GM12864 (cell line): ENCODE measurements around the gene F13B.

Experiments used
- DNase-seq: peaks from one replicate; pipeline ENCODE4 v3.0.0-alpha.2; 2011; ENCODE audit warnings: low read depth
- H3K4me3 ChIP-seq: 2 replicates; pipeline ENCODE4 v1.5.1; 2011; ENCODE audit warnings: mild to moderate bottlenecking, low read depth, low read length, control low read depth
- TF ChIP-seq, protein P1 (sequence below): IDR thresholded peaks from 2 replicates; pipeline ENCODE4 v1.5.1; 2011; ENCODE audit warnings: low read depth, mild to moderate bottlenecking, moderate library complexity, low read length, control low read depth, inconsistent platforms; ENCODE audit errors: missing control alignments

The F13B gene

GRCh38 chr1:197096137-197096536, 29.1 kb upstream of the F13B start:
- no peak overlapping the region for H3K4me3 ChIP-seq
- TF ChIP-seq, protein P1, sequence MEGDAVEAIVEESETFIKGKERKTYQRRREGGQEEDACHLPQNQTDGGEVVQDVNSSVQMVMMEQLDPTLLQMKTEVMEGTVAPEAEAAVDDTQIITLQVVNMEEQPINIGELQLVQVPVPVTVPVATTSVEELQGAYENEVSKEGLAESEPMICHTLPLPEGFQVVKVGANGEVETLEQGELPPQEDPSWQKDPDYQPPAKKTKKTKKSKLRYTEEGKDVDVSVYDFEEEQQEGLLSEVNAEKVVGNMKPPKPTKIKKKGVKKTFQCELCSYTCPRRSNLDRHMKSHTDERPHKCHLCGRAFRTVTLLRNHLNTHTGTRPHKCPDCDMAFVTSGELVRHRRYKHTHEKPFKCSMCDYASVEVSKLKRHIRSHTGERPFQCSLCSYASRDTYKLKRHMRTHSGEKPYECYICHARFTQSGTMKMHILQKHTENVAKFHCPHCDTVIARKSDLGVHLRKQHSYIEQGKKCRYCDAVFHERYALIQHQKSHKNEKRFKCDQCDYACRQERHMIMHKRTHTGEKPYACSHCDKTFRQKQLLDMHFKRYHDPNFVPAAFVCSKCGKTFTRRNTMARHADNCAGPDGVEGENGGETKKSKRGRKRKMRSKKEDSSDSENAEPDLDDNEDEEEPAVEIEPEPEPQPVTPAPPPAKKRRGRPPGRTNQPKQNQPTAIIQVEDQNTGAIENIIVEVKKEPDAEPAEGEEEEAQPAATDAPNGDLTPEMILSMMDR = no peak
- no peak for DNase-seq

DNA sequence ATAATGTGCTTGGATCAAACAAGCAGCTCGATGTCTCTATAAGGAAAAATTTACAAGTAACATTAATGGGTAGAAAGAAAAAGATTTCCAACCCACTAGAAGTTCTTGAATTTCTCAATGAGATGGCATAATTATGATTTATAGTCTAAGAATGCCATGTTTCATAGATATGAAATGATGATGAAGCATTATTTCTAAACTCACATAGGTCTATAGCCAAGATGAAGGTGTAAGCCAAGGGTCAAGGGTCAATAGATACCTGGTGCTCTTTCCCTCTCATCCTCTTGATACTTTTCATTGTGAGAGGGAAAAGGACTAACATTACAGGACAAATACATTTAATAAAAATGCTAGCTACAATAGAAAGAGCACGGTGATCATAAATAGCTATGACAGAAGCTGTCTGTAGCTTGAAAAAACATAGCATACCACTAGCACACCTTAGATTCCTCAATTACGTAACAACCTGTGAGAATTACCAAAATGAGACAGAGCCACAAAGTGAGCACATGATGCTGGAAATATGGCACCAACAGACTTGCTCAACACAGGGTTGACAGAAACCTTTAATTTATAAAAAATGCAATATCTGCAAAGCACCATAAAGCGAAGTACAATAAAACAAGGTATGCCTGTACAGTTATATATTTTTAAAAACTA, 26.3 kb upstream of the F13B start:
- no peak for DNase-seq
- H3K4me3 ChIP-seq = no peak overlapping the region
- TF ChIP-seq, protein P1 = no peak

GRCh38 chr1:197092491-197093023, 25.5 kb upstream of the F13B start:
- DNase-seq = no peak
- TF ChIP-seq, protein P1 = no peak
- no peak overlapping the region for H3K4me3 ChIP-seq

DNA sequence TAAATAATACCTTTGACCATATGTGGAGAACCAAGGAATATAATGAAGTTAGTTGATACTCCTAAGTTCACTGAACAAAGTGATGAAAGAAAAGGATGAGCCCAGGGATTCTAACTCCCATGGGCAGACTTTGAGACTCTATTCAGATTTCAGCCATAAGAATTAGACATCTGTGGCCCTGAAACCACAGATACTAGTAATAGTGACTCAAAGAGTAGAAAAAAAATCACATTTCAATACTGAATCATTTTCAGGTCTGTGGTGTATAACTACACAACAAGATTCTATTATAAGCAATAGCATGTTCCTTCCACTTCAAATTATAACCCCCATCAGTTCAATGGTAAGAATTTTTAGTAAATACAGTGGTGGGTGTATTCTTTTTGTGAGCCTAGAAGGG, 16.4 kb upstream of the F13B start:
- H3K4me3 ChIP-seq = no peak overlapping the region
- no peak for DNase-seq
- TF ChIP-seq, protein P1 = no peak

DNA sequence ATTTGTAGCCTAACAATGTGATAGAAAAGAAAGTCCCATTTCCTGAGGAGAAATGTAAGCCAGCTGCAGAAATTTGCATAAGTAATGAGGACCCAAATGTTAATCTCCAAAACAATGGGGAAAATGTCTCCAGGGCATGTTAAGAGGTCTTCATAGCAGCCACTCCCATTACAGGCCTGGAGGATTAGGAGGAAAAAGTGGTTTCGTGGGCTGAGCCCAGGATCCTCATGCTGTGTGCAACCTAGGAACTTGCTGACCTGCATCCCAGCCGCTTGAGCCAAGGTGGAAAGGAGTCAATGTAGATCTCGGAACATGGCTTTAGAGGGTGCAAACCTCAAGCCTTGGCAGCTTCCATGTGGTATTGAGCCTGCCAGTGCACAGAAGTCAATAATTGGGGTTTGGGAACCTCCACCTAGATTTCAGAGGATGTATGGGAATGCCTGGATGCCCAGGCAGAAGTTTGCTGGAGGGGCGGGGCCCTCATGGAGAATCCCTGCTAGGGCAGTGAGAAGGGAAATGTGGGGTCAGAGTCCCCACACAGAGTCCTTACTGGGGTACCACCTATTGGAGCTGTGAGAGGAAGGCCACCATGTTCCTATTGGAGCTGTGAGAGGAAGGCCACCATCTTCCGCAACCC, 14.2 kb upstream of the F13B start:
- DNase-seq = no peak
- H3K4me3 ChIP-seq = no peak overlapping the region
- TF ChIP-seq, protein P1 = no peak

- DNase-seq = no peak
- H3K4me3 ChIP-seq = no peak overlapping the region
- TF ChIP-seq, protein P1 = no peak
These were observed 13.3 kb upstream of the F13B start for GRCh38 chr1:197080323-197080722.
